ENCODE measurements around the gene ADISSP. TPM values are rescaled to one million over a fixed set of nuclear protein-coding genes. Genes with fewer than 3 reads are reported as not detected.
A peak's percentile ranks its signal among the peaks of the same experiment; 100 is the strongest.
"Not testable (repeated sequence)": the region's sequence is repeated elsewhere in the genome, so short reads cannot be mapped to it uniquely, and the experiment has no call there.

The ADISSP gene
- total RNA-seq, 1 experiment from 2014 or later: 40.0 TPM

DNA sequence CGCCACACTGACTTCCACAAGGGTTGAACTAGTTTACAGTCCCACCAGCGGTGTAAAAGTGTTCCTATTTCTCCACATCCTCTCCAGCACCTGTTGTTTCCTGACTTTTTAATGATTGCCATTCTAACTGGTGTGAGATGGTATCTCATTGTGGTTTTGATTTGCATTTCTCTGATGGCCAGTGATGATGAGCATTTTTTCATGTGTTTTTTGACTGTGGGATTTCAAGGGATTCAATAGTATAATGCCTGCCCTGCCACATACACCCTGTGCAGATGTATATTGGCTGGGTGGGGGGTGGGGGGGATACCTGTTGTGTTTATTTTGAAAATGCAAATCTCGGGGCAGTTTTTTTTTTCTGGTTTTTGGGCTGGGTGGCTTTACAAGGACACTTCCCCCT is 26.6 kb upstream of the ADISSP start:
- H3K4me1 ChIP-seq (replicated peaks): peaks cover 36% of the 10 kb centered on the region
- not testable (repeated sequence) for H3K4me3 ChIP-seq; H3K27me3 ChIP-seq (replicated peaks); H3K27ac ChIP-seq; H3K9me3 ChIP-seq (replicated peaks); DNase-seq (ENCODE audit: low read depth in 1 of 2, low spot score in 2 of 2)
- peaks cover 29% of the 10 kb centered on the region for H3K36me3 ChIP-seq

DNA sequence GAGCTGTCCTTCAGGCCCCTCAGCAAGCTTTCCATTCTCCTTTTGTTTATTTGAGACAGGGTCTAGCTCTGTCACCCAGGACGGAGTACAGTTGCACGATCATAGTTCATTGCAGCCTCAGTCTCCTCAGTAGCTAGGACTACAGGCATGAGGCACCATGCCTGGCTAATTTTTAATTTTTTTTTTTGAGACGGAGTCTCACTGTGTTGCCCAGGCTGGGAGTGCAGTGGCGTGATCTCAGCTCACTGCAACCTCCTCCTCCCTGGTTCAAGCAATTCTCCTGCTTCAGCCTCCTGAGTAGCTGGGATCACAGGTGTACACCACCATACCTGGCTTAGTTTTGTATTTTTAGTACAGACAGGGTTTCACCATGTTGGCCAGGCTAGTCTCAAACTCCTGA is 21.6 kb upstream of the ADISSP start:
- Histone ChIP-seq H3K4me1 (replicated peaks) (peaks cover 25% of the 10 kb centered on the region), H3K36me3 (peaks cover 20% of the 10 kb centered on the region)
- not testable (repeated sequence) for H3K27me3 ChIP-seq (replicated peaks); H3K4me3 ChIP-seq; DNase-seq (ENCODE audit: low read depth in 1 of 2, low spot score in 2 of 2); H3K9me3 ChIP-seq (replicated peaks); H3K27ac ChIP-seq

DNA sequence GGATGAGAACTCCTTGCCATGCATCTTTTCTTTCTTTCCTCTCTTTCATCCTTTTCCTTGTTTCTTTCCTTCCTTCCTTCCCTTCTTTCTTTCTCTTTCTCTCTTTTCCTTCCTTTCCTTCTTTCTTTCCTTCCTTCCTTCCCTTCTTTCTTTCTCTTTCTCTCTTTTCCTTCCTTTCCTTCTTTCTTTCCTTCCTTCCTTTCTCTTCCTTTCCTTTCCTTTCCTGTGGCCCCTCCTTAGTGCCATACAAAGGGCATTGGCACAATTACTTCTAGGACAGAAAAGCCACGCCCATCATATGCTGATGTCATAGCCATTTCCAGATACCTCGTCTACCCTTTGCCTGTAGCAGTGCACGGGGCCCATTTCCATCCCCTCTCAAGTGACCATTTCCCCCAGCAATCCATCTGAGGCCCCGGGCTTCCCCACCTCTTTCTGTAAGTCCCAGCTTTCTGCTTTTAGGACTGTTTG is 21.2 kb upstream of the ADISSP start:
- Histone ChIP-seq H3K4me1 (replicated peaks) (peaks cover 25% of the 10 kb centered on the region), H3K27me3 (replicated peaks) (no peaks in the 10 kb centered on the region), H3K4me3 (no peak overlapping the region), H3K27ac (no peak overlapping the region), H3K9me3 (replicated peaks) (no peaks in the 10 kb centered on the region; the same call in 1 of the 2 replicates), H3K36me3 (peaks cover 21% of the 10 kb centered on the region)
- no peak for DNase-seq (ENCODE audit: low read depth in 1 of 2, low spot score in 2 of 2)

DNA sequence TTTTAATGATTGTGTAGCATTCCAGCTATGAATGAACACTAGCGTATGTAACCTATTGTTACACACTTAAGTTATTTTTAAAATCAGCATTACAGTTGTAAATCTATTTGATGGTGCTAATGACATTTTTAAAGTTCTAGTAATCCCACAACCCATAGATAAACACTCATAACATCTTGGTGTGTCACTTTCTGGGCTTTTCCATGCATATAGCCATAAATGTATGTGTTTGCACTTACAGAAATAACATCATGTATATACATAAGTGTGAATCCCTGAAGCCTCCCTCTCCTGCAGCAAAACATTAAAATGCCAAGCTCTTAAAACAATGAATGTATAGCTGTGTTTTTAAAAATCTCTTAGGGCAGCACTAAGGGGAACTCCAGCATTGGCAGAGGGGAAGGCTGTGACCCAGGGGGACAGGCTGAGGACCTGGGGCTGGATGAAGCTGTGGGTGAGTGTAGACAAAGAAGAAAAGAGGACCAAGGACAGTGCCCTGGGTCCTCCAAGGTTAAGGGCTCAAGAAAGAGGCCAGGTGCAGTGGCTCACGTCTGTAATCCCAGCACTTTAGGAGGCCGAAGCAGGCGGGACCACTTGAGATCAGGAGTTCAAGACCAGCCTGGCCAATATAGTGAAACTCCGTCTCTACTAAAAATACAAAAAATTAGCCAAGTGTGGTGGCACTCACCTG is 19.9 kb upstream of the ADISSP start:
- H3K27me3 ChIP-seq (replicated peaks): no peaks in the 10 kb centered on the region
- no peaks in the 10 kb centered on the region; the same call in 1 of the 2 replicates for H3K9me3 ChIP-seq (replicated peaks)
- no peak overlapping the region for H3K27ac ChIP-seq
- peaks cover 32% of the 10 kb centered on the region for H3K36me3 ChIP-seq
- H3K4me3 ChIP-seq: peak overlapping the region; percentile 57
- peaks cover 25% of the 10 kb centered on the region for H3K4me1 ChIP-seq (replicated peaks)
- DNase-seq (ENCODE audit: low read depth in 1 of 2, low spot score in 2 of 2): no peak

DNA sequence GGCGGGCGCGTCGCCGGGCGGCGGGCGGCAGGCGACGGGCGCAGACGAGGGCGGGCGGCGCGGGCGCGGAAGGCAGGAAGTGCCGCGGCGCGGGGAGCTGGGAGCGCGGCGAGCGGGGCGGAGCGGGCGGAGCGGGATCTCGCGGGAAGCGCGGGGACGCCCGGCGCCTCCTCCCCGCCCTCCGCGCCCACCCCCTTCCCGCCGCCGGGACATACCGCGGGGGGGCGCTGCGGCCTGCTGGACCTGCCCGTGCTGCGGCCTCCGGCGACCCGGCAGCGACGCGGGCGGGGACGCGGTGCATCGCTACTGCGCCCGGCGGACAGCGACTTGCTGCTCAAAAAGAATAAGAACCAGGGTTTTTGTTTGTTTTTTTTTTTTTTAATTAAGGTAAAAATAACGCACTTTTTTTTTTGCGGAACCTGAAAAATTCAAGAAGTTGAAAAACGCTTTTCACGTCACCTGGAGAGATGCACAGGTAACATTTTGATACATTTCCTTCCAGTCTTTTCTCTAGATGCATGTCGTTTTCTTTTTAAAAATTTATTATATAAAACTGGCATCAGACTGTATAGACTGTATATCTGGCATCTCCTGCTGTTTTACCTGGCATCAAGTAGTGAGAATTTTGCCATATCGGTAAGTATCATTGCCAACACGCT is 19.2 kb upstream of the ADISSP start, which contains the start of gene CENPB:
TSS of gene CENPB (minus strand) at position 76 of the 659 bp plus-strand sequence. CDS start 257 bp downstream, outside the sequence.
- peak; percentile 64 to 87 for DNase-seq (ENCODE audit: low read depth in 1 of 2, low spot score in 2 of 2)
- Histone ChIP-seq H3K4me3 (peak within 1 kb of the TSS; percentile 57), H3K27ac (peak within 1 kb of the TSS; percentile 63), H3K4me1 (replicated peaks) (peaks cover 25% of the 10 kb centered on the region), H3K27me3 (replicated peaks) (no peaks in the 10 kb centered on the region), H3K9me3 (replicated peaks) (no peaks in the 10 kb centered on the region; the same call in 1 of the 2 replicates), H3K36me3 (peaks cover 37% of the 10 kb centered on the region)

DNA sequence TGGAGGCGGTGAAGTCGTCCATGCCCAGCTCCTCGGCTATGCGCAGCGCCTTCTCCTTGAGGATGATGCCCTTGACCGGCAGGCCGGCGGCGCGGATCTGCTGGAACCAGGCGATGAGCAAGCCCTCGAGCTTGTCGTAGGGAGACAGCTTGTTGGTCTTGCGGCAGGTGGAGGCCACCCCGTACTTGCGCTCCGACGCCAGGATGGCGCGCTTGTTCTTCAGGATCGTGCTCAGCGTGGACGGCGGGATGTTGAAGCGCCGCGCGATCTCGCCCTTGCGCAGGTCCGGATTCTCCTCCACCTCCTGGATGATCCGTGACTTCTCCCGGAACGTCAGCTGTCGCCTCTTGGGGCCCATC is 18.6 kb upstream of the ADISSP start:
- no peaks in the 10 kb centered on the region for H3K27me3 ChIP-seq (replicated peaks)
- H3K4me1 ChIP-seq (replicated peaks): peaks cover 26% of the 10 kb centered on the region
- DNase-seq (ENCODE audit: low read depth in 1 of 2, low spot score in 2 of 2): peak; percentile 55 to 63
- peak overlapping the region; percentile 63 for H3K27ac ChIP-seq
- H3K36me3 ChIP-seq: peaks cover 40% of the 10 kb centered on the region
- H3K4me3 ChIP-seq: peak overlapping the region; percentile 57
- no peaks in the 10 kb centered on the region; the same call in 1 of the 2 replicates for H3K9me3 ChIP-seq (replicated peaks)

DNA sequence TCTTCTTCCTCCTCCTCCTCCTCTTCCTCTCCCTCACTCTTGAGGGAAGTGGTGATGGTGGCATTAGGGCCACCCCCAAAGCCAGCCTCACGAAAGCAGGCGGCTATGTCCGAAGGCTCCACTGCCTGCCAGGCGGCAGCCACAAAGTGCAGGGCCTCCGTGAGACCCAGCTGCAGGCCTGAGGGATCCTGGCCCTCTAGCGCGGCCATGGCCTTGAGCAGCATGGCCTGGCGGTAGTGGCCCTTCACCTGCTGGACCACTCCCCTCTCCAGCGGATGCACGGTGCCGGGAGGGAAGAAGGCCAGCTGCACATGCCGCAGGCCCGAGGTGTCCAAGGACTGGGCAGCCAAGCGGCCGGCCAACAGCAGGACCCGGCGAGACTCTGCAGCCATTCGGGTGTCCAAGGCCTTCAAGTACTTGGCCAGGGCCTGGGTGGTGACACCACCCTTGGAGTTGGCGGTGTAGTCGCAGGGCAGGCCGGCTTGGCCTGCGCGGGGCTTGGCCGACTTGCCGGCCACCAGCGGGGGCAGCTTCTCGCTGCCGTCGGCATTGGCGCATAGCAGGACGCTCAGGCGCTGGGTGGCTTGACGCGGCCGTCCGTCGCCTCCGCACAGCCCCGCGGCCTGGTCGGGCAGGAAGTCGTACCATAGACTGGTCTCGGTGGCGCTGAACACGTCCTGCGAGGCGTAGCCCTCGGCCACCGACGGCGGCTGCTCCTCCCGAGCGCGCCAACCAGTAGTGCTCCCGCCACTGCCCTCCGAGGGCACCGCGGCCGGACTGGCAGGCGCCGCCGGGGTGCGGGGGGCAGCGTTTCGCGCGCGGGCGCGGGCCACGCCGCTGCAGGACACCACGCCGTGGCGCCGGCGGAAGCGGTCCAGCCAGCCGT is 17.9 kb upstream of the ADISSP start:
- H3K9me3 ChIP-seq (replicated peaks): no peaks in the 10 kb centered on the region; the same call in 1 of the 2 replicates
- no peaks in the 10 kb centered on the region for H3K27me3 ChIP-seq (replicated peaks)
- peaks cover 40% of the 10 kb centered on the region for H3K36me3 ChIP-seq
- peaks cover 31% of the 10 kb centered on the region for H3K4me1 ChIP-seq (replicated peaks)
- DNase-seq (ENCODE audit: low read depth in 1 of 2, low spot score in 2 of 2): no peak
- peak overlapping the region; percentile 63 for H3K27ac ChIP-seq
- peak overlapping the region; percentile 57 for H3K4me3 ChIP-seq

DNA sequence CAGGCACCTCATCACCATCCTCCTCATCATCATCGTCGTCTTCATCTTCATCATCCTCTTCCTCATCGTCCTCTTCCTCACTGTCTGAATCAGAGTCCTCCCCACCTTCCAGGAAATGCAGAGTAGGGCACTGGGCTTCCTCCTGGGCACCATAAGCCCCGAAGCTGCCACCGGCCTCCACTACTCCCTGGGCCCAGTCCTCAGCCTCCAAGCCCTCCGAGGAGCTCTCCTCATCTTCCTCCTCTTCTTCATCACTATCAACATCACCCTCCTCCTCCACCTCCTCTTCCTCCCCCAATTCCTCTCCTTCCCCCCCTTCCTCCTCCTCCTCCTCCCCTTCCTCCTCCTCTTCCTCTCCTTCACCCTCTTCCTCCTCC is 17.3 kb upstream of the ADISSP start:
- no peak overlapping the region for H3K27ac ChIP-seq
- peaks cover 40% of the 10 kb centered on the region for H3K36me3 ChIP-seq
- H3K4me3 ChIP-seq: peak overlapping the region; percentile 57; the same call in 1 of the 2 replicates
- no peak for DNase-seq (ENCODE audit: low read depth in 1 of 2, low spot score in 2 of 2)
- no peaks in the 10 kb centered on the region; the same call in 1 of the 2 replicates for H3K9me3 ChIP-seq (replicated peaks)
- no peaks in the 10 kb centered on the region for H3K27me3 ChIP-seq (replicated peaks)
- peaks cover 31% of the 10 kb centered on the region for H3K4me1 ChIP-seq (replicated peaks)

DNA sequence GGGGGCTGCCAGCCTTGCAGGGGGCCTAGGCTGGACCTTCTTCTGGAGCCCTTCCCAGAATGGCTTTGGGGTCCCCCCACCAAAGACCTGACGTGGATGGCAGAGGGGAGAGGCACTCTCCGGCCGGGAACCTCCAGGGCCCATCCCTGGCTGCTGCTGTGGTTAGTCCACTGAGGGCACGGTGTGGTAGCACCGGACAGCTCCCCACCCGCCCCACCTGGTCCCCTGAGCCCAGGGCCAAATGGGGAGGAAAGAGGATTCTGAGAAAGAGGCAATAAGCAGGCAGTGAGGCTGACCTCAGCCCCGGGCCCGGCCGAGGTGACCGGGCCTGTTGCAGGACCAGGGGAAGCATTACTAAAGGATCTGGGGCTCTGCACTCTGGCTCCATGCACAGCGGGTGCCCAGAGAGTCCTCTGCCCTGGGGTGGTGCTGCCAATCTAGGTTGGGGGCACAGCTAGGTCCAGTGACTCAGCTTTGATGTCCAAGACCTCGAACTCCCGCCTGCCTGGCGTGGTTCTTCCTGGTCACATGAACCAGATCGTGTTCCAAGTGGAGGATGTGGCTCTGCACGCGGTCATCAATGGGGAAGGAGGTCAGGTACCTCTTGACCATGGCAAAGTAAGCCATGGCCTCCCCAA is 16.8 kb upstream of the ADISSP start:
- H3K27ac ChIP-seq: no peak overlapping the region
- no peaks in the 10 kb centered on the region for H3K27me3 ChIP-seq (replicated peaks)
- DNase-seq (ENCODE audit: low read depth in 1 of 2, low spot score in 2 of 2): no peak
- peaks cover 40% of the 10 kb centered on the region for H3K36me3 ChIP-seq
- H3K9me3 ChIP-seq (replicated peaks): no peaks in the 10 kb centered on the region; the same call in 1 of the 2 replicates
- H3K4me1 ChIP-seq (replicated peaks): peaks cover 31% of the 10 kb centered on the region
- H3K4me3 ChIP-seq: peak overlapping the region; percentile 57; the same call in 1 of the 2 replicates

DNA sequence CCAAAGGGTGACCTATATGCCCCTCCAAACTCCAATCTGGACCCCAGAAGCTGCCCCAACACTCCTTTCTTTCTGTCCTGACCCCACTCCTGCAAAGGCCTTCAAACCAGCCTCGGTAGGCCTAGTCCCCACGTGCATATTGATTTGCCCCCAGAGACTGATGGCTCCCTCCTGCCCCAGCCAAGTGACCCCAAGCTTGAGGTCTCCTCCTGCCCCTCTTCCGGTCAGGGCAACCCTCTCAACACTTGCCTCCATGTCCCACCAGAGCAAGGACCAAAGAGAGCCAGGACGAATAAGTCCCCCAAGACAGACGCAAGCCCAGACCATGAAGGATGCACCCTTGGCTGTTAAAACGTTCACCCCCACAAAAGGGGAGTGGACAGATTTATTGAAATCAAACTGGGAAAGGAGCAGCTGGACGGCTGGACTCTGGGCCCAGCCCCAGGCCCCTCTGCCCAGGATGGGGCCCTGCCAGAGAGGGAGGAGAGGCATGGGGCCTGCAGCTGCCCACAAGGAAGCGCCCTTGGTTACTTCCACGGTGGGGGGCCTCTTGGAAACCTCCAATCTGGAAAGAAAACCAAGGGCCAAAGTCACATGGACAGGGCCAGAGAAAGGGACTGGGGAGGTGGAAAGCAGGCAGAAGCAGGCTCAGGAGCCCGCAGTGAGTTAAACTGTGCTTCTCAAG is 16.1 kb upstream of the ADISSP start:
- H3K4me1 ChIP-seq (replicated peaks): peaks cover 31% of the 10 kb centered on the region
- H3K4me3 ChIP-seq: no peak overlapping the region
- H3K27me3 ChIP-seq (replicated peaks): peaks cover under 1% of the 10 kb centered on the region; the same call in 1 of the 2 replicates
- peaks cover 40% of the 10 kb centered on the region for H3K36me3 ChIP-seq
- H3K9me3 ChIP-seq (replicated peaks): no peaks in the 10 kb centered on the region; the same call in 1 of the 2 replicates
- no peak for DNase-seq (ENCODE audit: low read depth in 1 of 2, low spot score in 2 of 2)
- no peak overlapping the region for H3K27ac ChIP-seq

DNA sequence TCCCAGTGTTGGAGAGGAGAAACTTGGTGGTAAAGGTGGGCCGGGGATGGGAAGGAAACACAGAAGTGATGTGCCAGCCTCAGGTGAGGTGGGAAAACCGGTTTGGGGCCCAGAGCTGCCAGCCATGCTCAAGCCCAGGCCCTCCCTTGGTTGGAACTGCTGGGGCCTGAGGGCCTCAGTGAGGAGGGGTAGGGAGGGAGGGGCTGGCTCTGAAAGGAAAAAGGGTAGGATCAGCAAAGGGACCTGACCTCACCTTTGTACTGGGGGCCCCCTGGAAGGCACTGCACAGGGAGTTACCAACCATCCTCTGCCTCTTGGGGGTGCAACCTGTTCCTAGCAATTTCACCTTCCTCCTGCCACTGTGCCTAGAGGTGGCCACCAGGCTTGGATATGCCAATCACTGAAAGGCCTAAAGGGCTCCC is 15.5 kb upstream of the ADISSP start:
- Histone ChIP-seq H3K27ac (no peak overlapping the region), H3K36me3 (peaks cover 40% of the 10 kb centered on the region), H3K9me3 (replicated peaks) (no peaks in the 10 kb centered on the region; the same call in 1 of the 2 replicates), H3K27me3 (replicated peaks) (peaks cover 7% of the 10 kb centered on the region), H3K4me1 (replicated peaks) (peaks cover 33% of the 10 kb centered on the region), H3K4me3 (no peak overlapping the region)
- DNase-seq (ENCODE audit: low read depth in 1 of 2, low spot score in 2 of 2): no peak

DNA sequence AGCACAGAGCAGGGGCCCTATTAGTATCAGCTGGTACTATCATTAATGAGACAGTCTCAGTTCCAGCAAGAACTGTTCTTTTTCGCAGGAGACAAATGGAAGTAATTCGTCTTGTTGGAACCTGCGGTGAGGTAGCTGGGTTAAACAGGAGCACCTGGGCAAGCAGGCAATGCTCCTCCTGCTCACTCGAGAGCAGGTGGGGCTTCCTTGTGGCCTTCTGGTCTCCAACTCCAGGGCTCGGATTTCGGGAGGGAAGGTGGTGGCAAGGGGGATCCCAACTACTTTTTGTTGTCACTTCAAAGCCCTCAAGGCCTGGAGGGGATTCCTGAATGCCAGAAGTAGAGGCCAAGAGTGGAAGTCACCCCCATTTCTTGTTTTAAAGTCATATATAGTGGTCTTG is 15.0 kb upstream of the ADISSP start:
- Histone ChIP-seq H3K27ac (no peak overlapping the region), H3K4me3 (no peak overlapping the region), H3K9me3 (replicated peaks) (no peaks in the 10 kb centered on the region; the same call in 1 of the 2 replicates), H3K27me3 (replicated peaks) (peaks cover 11% of the 10 kb centered on the region), H3K4me1 (replicated peaks) (peaks cover 38% of the 10 kb centered on the region), H3K36me3 (peaks cover 40% of the 10 kb centered on the region)
- DNase-seq (ENCODE audit: low read depth in 1 of 2, low spot score in 2 of 2): no peak
